ENCODE data around the gene MYZAP. TPM values are rescaled to one million over a fixed set of nuclear protein-coding genes. Genes with fewer than 3 reads are reported as not detected.

The MYZAP gene
- total and polyA plus RNA-seq, 9 of the 15 experiments (the other 6 are each of a cell fraction or from before 2014, with no cell fraction given): 0.03 TPM; not detected in 8

DNA sequence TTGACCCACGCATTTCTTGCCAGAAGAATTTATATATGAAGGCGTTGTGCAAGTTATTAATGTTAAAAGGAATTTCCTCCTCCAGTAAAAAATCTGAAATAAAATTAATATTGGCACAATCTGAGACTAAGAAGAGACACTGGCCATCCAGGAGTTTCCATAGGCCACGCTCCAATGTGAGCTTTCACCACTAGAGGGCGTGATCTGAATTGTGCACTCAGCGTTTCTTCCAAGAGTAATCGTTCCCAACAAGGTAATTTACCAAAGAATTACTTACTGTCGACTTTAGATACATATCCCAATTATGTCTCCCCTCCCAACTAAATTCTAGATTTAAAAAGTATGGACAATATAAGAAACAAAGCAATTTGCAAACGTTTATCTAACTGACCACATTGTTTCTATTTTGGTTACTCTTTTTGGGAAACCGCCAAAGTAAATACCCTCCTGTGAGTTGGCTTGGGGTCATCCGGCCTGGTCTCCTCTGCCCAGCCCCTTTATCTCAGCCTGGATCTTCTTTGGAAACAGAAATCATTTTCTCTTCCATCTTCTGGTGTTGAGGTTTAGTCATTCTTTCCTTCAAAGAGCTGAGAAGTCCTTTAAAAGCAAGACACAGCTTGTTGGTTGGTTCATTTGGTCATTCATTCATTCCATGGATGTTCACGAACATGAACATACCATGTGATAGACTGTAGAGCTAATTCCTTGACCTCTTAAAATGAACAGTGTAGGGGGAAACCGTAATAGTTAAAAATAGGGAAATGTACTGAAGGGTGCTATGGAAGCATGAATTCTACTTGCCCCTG lies 141.0 kb downstream of the MYZAP start (continued):
- TF ChIP-seq ATF7 (IDR thresholded peaks at IDR 0.05): peak; percentile 44; the same call in 1 of the 2 replicates
- TF ChIP-seq KDM1A (IDR thresholded peaks at IDR 0.05): peak; percentile 53 to 79; a peak in 2 of 4 replicates
- TF ChIP-seq, protein P1, sequence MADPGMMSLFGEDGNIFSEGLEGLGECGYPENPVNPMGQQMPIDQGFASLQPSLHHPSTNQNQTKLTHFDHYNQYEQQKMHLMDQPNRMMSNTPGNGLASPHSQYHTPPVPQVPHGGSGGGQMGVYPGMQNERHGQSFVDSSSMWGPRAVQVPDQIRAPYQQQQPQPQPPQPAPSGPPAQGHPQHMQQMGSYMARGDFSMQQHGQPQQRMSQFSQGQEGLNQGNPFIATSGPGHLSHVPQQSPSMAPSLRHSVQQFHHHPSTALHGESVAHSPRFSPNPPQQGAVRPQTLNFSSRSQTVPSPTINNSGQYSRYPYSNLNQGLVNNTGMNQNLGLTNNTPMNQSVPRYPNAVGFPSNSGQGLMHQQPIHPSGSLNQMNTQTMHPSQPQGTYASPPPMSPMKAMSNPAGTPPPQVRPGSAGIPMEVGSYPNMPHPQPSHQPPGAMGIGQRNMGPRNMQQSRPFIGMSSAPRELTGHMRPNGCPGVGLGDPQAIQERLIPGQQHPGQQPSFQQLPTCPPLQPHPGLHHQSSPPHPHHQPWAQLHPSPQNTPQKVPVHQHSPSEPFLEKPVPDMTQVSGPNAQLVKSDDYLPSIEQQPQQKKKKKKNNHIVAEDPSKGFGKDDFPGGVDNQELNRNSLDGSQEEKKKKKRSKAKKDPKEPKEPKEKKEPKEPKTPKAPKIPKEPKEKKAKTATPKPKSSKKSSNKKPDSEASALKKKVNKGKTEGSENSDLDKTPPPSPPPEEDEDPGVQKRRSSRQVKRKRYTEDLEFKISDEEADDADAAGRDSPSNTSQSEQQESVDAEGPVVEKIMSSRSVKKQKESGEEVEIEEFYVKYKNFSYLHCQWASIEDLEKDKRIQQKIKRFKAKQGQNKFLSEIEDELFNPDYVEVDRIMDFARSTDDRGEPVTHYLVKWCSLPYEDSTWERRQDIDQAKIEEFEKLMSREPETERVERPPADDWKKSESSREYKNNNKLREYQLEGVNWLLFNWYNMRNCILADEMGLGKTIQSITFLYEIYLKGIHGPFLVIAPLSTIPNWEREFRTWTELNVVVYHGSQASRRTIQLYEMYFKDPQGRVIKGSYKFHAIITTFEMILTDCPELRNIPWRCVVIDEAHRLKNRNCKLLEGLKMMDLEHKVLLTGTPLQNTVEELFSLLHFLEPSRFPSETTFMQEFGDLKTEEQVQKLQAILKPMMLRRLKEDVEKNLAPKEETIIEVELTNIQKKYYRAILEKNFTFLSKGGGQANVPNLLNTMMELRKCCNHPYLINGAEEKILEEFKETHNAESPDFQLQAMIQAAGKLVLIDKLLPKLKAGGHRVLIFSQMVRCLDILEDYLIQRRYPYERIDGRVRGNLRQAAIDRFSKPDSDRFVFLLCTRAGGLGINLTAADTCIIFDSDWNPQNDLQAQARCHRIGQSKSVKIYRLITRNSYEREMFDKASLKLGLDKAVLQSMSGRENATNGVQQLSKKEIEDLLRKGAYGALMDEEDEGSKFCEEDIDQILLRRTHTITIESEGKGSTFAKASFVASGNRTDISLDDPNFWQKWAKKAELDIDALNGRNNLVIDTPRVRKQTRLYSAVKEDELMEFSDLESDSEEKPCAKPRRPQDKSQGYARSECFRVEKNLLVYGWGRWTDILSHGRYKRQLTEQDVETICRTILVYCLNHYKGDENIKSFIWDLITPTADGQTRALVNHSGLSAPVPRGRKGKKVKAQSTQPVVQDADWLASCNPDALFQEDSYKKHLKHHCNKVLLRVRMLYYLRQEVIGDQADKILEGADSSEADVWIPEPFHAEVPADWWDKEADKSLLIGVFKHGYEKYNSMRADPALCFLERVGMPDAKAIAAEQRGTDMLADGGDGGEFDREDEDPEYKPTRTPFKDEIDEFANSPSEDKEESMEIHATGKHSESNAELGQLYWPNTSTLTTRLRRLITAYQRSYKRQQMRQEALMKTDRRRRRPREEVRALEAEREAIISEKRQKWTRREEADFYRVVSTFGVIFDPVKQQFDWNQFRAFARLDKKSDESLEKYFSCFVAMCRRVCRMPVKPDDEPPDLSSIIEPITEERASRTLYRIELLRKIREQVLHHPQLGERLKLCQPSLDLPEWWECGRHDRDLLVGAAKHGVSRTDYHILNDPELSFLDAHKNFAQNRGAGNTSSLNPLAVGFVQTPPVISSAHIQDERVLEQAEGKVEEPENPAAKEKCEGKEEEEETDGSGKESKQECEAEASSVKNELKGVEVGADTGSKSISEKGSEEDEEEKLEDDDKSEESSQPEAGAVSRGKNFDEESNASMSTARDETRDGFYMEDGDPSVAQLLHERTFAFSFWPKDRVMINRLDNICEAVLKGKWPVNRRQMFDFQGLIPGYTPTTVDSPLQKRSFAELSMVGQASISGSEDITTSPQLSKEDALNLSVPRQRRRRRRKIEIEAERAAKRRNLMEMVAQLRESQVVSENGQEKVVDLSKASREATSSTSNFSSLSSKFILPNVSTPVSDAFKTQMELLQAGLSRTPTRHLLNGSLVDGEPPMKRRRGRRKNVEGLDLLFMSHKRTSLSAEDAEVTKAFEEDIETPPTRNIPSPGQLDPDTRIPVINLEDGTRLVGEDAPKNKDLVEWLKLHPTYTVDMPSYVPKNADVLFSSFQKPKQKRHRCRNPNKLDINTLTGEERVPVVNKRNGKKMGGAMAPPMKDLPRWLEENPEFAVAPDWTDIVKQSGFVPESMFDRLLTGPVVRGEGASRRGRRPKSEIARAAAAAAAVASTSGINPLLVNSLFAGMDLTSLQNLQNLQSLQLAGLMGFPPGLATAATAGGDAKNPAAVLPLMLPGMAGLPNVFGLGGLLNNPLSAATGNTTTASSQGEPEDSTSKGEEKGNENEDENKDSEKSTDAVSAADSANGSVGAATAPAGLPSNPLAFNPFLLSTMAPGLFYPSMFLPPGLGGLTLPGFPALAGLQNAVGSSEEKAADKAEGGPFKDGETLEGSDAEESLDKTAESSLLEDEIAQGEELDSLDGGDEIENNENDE (IDR thresholded peaks at IDR 0.05; ENCODE audit: low read depth, low read length): no peak
- no peak for TF ChIP-seq NONO (IDR thresholded peaks at IDR 0.05; ENCODE audit: low read depth in 2 of 2, low read length in 1 of 2)
- TF ChIP-seq, protein P2, sequence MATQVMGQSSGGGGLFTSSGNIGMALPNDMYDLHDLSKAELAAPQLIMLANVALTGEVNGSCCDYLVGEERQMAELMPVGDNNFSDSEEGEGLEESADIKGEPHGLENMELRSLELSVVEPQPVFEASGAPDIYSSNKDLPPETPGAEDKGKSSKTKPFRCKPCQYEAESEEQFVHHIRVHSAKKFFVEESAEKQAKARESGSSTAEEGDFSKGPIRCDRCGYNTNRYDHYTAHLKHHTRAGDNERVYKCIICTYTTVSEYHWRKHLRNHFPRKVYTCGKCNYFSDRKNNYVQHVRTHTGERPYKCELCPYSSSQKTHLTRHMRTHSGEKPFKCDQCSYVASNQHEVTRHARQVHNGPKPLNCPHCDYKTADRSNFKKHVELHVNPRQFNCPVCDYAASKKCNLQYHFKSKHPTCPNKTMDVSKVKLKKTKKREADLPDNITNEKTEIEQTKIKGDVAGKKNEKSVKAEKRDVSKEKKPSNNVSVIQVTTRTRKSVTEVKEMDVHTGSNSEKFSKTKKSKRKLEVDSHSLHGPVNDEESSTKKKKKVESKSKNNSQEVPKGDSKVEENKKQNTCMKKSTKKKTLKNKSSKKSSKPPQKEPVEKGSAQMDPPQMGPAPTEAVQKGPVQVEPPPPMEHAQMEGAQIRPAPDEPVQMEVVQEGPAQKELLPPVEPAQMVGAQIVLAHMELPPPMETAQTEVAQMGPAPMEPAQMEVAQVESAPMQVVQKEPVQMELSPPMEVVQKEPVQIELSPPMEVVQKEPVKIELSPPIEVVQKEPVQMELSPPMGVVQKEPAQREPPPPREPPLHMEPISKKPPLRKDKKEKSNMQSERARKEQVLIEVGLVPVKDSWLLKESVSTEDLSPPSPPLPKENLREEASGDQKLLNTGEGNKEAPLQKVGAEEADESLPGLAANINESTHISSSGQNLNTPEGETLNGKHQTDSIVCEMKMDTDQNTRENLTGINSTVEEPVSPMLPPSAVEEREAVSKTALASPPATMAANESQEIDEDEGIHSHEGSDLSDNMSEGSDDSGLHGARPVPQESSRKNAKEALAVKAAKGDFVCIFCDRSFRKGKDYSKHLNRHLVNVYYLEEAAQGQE (IDR thresholded peaks at IDR 0.05; ENCODE audit: borderline replicate concordance): peak; percentile 21; the same call in 1 of the 2 replicates
- TF ChIP-seq, protein P2 (CRISPR knock-in tag; IDR thresholded peaks at IDR 0.05; ENCODE audit: low read depth): no peak
- peak; percentile 42; the same call in 1 of the 2 replicates for TF ChIP-seq CC2D1A (IDR thresholded peaks at IDR 0.05)
- TF ChIP-seq IRF2 (CRISPR knock-in tag; IDR thresholded peaks at IDR 0.05): no peak
